SU-DHL-6 (cell line): Measurements from ENCODE around the gene GLUD1.

ENCODE experiments used
- CTCF ChIP-seq: fragments of 200-600 bp; sonication (generic); IDR thresholded peaks from one replicate; pipeline ENCODE4 v1.5.1; 2017; ENCODE audit warnings: antibody characterized with exemption, mild to moderate bottlenecking, low read length, moderate library complexity; ENCODE audit not compliant: insufficient read depth, poor library complexity, severe bottlenecking
- EZH2phosphoT487 ChIP-seq: fragments of 200-600 bp; sonication (generic), shearing (Covaris generic); conservative IDR thresholded peaks from 2 replicates; pipeline ENCODE4 v1.6.1; 2018; ENCODE audit warnings: mild to moderate bottlenecking, antibody characterized with exemption, low read length, moderate library complexity, mixed read lengths

DNA sequence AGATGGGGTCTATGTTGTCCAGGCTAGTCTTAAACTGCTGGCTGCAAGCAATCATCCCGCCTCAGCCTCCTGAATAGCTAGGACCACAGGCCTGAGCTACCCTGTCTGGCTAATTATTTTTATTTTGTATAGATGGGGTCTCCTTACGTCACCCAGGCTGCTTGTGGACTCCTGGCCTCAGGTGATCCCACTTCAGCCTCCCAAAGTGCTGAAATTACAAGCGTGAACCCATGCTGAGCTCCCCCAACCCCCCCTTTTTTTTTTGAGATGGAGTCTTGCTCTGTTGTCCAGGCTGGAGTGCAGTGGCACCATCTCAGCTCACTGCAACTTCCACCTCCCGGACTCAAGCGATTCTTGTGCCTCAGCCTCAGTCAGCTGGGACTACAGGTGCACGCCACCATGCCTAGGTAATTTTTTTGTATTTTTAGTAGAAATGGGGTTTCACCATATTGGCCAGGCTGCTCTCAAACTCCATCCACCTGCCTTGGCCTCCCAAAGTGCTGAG is 49.2 kb downstream of the GLUD1 start:
- no peak for TF ChIP-seq CTCF
- no peak for TF ChIP-seq EZH2phosphoT487
